IMR-90 (cell line): ENCODE results near the gene KRTAP5-1. TPM values are rescaled to one million over a fixed set of nuclear protein-coding genes. Genes with fewer than 3 reads are reported as not detected.

ENCODE experiments used
- ATAC-seq: fragments of 200-7000 bp; cut with Tn5 transposase; 2 replicates; pipeline ENCODE4 v1.9.1; 2020; ENCODE audit warnings: low read depth, mild to moderate bottlenecking, moderate library complexity
- BruUV-seq: library from RNA; stranded (reverse); fragments of 400-500 nt; replicated peaks from 2 replicates; lab custom pipeline; 2021; lab: Mats Ljungman, UMichigan
- CTCF ChIA-PET: fragments of 300-600 bp; formaldehyde crosslinking; extraction: SDS; loops from one replicate; lab custom pipeline; 2021; ENCODE audit warnings: antibody characterized with exemption; lab: Yijun Ruan, JAX
- POLR2A ChIA-PET: fragments of 300-600 bp; sonication (Branson Sonifier 250); formaldehyde crosslinking; loops from one replicate; lab custom pipeline; 2022; ENCODE audit warnings: antibody characterized with exemption; ENCODE audit not compliant: unreplicated experiment; lab: Charles Lee
- DNase-seq: peaks from one replicate; pipeline ENCODE4 v3.0.0; 2013
- H2AFZ ChIP-seq: replicated peaks from 2 replicates; pipeline ENCODE3; 2013; ENCODE audit warnings: low read length, mild to moderate bottlenecking; ENCODE audit not compliant: poor library complexity
- H2AK5ac ChIP-seq: 2 replicates; pipeline ENCODE4 v1.6.1; 2013; ENCODE audit warnings: low read depth, low read length, inconsistent platforms
- H2AK9ac ChIP-seq: replicated peaks from 2 replicates; pipeline ENCODE3; 2013; ENCODE audit warnings: mild to moderate bottlenecking, low read depth, low read length, moderate library complexity; ENCODE audit not compliant: poor library complexity
- H2BK120ac ChIP-seq: 2 replicates; pipeline ENCODE4 v1.6.1; 2013; ENCODE audit warnings: low read depth, low read length, inconsistent platforms
- H2BK15ac ChIP-seq: 3 replicates; pipeline ENCODE4 v1.6.1; 2013; ENCODE audit warnings: low read depth, low read length, inconsistent platforms
- H2BK20ac ChIP-seq: 2 replicates; pipeline ENCODE4 v1.6.1; 2013; ENCODE audit warnings: low read depth, mild to moderate bottlenecking, inconsistent platforms, low read length, moderate library complexity
- H2BK5ac ChIP-seq: 2 replicates; pipeline ENCODE4 v1.6.1; 2013; ENCODE audit warnings: mild to moderate bottlenecking, low read depth, low read length, inconsistent platforms; ENCODE audit not compliant: poor library complexity, severe bottlenecking
- H3K14ac ChIP-seq: replicated peaks from 2 replicates; pipeline ENCODE4 v1.6.1; 2013; ENCODE audit warnings: low read depth, low read length, inconsistent platforms
- H3K18ac ChIP-seq: 2 replicates; pipeline ENCODE4 v1.6.1; 2013; ENCODE audit warnings: low read depth, low read length, control low read depth
- H3K23ac ChIP-seq: 2 replicates; pipeline ENCODE4 v1.6.1; 2013; ENCODE audit warnings: low read depth, low read length, inconsistent platforms
- H3K27ac ChIP-seq: 2 replicates; pipeline ENCODE4 v1.5.1; 2013; ENCODE audit warnings: mild to moderate bottlenecking, control low read depth, low read length; ENCODE audit not compliant: insufficient read depth
- H3K27me3 ChIP-seq: 2 replicates; pipeline ENCODE4 v1.6.1; 2013; ENCODE audit warnings: low read length; ENCODE audit not compliant: control insufficient read depth, insufficient read depth
- H3K36me3 ChIP-seq: 2 replicates; pipeline ENCODE4 v1.6.1; 2013; ENCODE audit warnings: low read length, mixed read lengths; ENCODE audit not compliant: control insufficient read depth, insufficient read depth
- H3K4ac ChIP-seq: 2 replicates; pipeline ENCODE4 v1.6.1; 2013; ENCODE audit warnings: low read depth, low read length, inconsistent platforms
- H3K4me1 ChIP-seq: 2 replicates; pipeline ENCODE4 v1.6.1; 2013; ENCODE audit warnings: low read length, mixed read lengths; ENCODE audit not compliant: control insufficient read depth, insufficient read depth
- H3K4me2 ChIP-seq: 2 replicates; pipeline ENCODE4 v1.6.1; 2013; ENCODE audit warnings: low read depth, mild to moderate bottlenecking, control low read depth, low read length, moderate library complexity
- H3K4me3 ChIP-seq: 2 replicates; pipeline ENCODE4 v1.5.1; 2013; ENCODE audit warnings: low read depth, mild to moderate bottlenecking, control low read depth, low read length, moderate library complexity; ENCODE audit not compliant: insufficient read depth
- H3K56ac ChIP-seq: 2 replicates; pipeline ENCODE4 v1.6.1; 2013; ENCODE audit warnings: low read length, inconsistent platforms; ENCODE audit not compliant: insufficient read depth; ENCODE audit errors: extremely low read depth
- H3K79me1 ChIP-seq, 2 experiments: 2 replicates each; pipeline ENCODE4 v1.6.1; 2013; ENCODE audit warnings: low read length in 2 of 2, inconsistent platforms in 1 of 2, low read depth in 1 of 2
- H3K9ac ChIP-seq: 2 replicates; pipeline ENCODE4 v1.6.1; 2013; ENCODE audit warnings: low read depth, low read length, control low read depth
- H3K9me1 ChIP-seq: 2 replicates; pipeline ENCODE4 v1.6.1; 2013; ENCODE audit warnings: low read length, inconsistent platforms; ENCODE audit not compliant: insufficient read depth
- H3K9me3 ChIP-seq: 2 replicates; pipeline ENCODE4 v1.6.1; 2013; ENCODE audit warnings: low read length; ENCODE audit not compliant: control insufficient read depth, insufficient read depth
- H4K20me1 ChIP-seq: 2 replicates; pipeline ENCODE4 v1.6.1; 2013; ENCODE audit warnings: low read length, inconsistent platforms; ENCODE audit not compliant: insufficient read depth
- H4K5ac ChIP-seq: 2 replicates; pipeline ENCODE4 v1.6.1; 2013; ENCODE audit warnings: mild to moderate bottlenecking, low read depth, low read length, control low read depth
- H4K8ac ChIP-seq, 2 experiments: 2 replicates each; pipeline ENCODE4 v1.6.1; 2013; ENCODE audit warnings: low read depth in 2 of 2, low read length in 2 of 2, control low read depth in 1 of 2, inconsistent platforms in 1 of 2
- H4K91ac ChIP-seq: 2 replicates; pipeline ENCODE4 v1.6.1; 2013; ENCODE audit warnings: low read depth, low read length, inconsistent platforms; ENCODE audit not compliant: insufficient read depth
- BHLHE40 ChIP-seq: fragments of 150-350 bp; IDR thresholded peaks from 2 replicates; pipeline ENCODE4 v1.6.1; 2016; ENCODE audit warnings: mild to moderate bottlenecking, low read depth, low read length
- CTCF ChIP-seq: conservative IDR thresholded peaks from 2 replicates; pipeline ENCODE4 v1.5.1; 2012; ENCODE audit warnings: mild to moderate bottlenecking, low read depth, low read length, improper control_type of control experiment
- FOS ChIP-seq: fragments of 150-350 bp; IDR thresholded peaks from 2 replicates; pipeline ENCODE4 v1.6.1; 2016; ENCODE audit warnings: low read depth, low read length
- MAZ ChIP-seq: IDR thresholded peaks from 2 replicates; pipeline ENCODE4 v1.6.1; 2012; ENCODE audit warnings: low read depth, mild to moderate bottlenecking, low read length, improper control_type of control experiment, moderate library complexity, borderline replicate concordance
- MXI1 ChIP-seq: IDR thresholded peaks from 2 replicates; pipeline ENCODE4 v1.6.1; 2012; ENCODE audit warnings: low read depth, mild to moderate bottlenecking, low read length, moderate library complexity, borderline replicate concordance
- NFE2L2 ChIP-seq: fragments of 150-350 bp; IDR thresholded peaks from 2 replicates; pipeline ENCODE4 v1.6.1; 2016; ENCODE audit warnings: low read depth, mild to moderate bottlenecking, low read length
- POLR2A ChIP-seq: IDR thresholded peaks from 2 replicates; pipeline ENCODE4 v1.6.1; 2012; ENCODE audit warnings: mild to moderate bottlenecking, low read depth, low read length
- RAD21 ChIP-seq: IDR thresholded peaks from 2 replicates; pipeline ENCODE4 v1.6.1; 2012; ENCODE audit warnings: low read length, improper control_type of control experiment
- RCOR1 ChIP-seq: IDR thresholded peaks from 2 replicates; pipeline ENCODE4 v1.6.1; 2012; ENCODE audit warnings: mild to moderate bottlenecking, low read length, improper control_type of control experiment; ENCODE audit not compliant: insufficient replicate concordance
- USF2 ChIP-seq: fragments of 150-350 bp; IDR thresholded peaks from 2 replicates; pipeline ENCODE4 v1.6.1; 2017; ENCODE audit warnings: mild to moderate bottlenecking, antibody characterized with exemption, low read length, low read depth
- WGBS, 2 experiments: methylation state at CpG; one replicate each; pipeline versions ENCODE4 v1.1.5 to v1.1.7; 2013; ENCODE audit warnings: missing lambda C conversion rate in 2 of 2; ENCODE audit not compliant: insufficient read length in 1 of 2; ENCODE audit errors: extremely low coverage in 2 of 2; 5-methylcytosine and 5-hydroxymethylcytosine counted together
- dilution Hi-C: fragments of 300-500 bp; cut with HindIII; formaldehyde crosslinking; loops from one replicate; pipeline ENCODE4 v1.14.3; 2018; ENCODE audit warnings: low sequenced_read_pairs; ENCODE audit not compliant: unreplicated experiment
- in situ Hi-C: fragments of 300-500 bp; cut with MboI; formaldehyde crosslinking; loops from 3 replicates; pipeline ENCODE4 v1.14.3; 2019; ENCODE audit warnings: low sequenced_read_pairs, inconsistent platforms, mixed read lengths
- intact Hi-C: fragments of 100-400 bp; cut with micrococcal nuclease; formaldehyde crosslinking; loops from 2 replicates; pipeline ENCODE4 v1.10.0; 2022
- polyA plus RNA-seq, 3 experiments: library from polyadenylated mRNA; depleted of rRNA; stranded (reverse); fragments of >200 nt; gene quantifications; 2 replicates each; pipeline ENCODE4 v1.2.3, GENCODE V29; 2012; ENCODE audit warnings: low replicate concordance in 1 of 3
- total RNA-seq: library from RNA; depleted of rRNA; stranded (reverse); fragments of >200 nt; gene quantifications from 2 replicates; pipeline ENCODE4 v1.2.3, GENCODE V29; 2012

The KRTAP5-1 gene
- total and polyA plus RNA-seq, 2 of the 4 experiments (the other 2 are of a cell fraction), result not detected

GRCh38 chr11:1592628-1593027 is 7.5 kb upstream of the KRTAP5-1 start:
- Histone ChIP-seq H3K4me2 (no peak overlapping the region), H3K4me1 (no peaks in the 10 kb centered on the region), H3K9ac (no peak overlapping the region), H3K14ac (no peak overlapping the region), H3K9me1 (no peaks in the 10 kb centered on the region), H2BK120ac (no peak overlapping the region), H2AK5ac (no peak overlapping the region), H3K18ac (no peak overlapping the region), H4K8ac (no peak overlapping the region), H2AFZ (no peak overlapping the region), H3K36me3 (no peaks in the 10 kb centered on the region), H3K23ac (no peak overlapping the region), H2BK20ac (no peak overlapping the region), H3K4ac (no peak overlapping the region), H2BK5ac (no peak overlapping the region), H3K79me1 (no peaks in the 10 kb centered on the region), H3K27ac (no peak overlapping the region), H4K5ac (no peak overlapping the region), H3K4me3 (no peak overlapping the region), H2BK15ac (no peak overlapping the region), H2AK9ac (no peak overlapping the region), H3K56ac (no peak overlapping the region), H3K27me3 (peaks cover 48% of the 10 kb centered on the region), H3K9me3 (no peaks in the 10 kb centered on the region), H4K20me1 (no peaks in the 10 kb centered on the region), H4K91ac (no peak overlapping the region)
- TF ChIP-seq POLR2A (no peak), FOS (no peak), BHLHE40 (no peak), USF2 (no peak), RCOR1 (no peak), RAD21 (no peak), MXI1 (no peak), MAZ (no peak), CTCF (no peak), NFE2L2 (no peak)
- in situ Hi-C loops (no loop called here), intact Hi-C loops (no loop called here), dilution Hi-C loops (no loop called here)
- BruUV-seq, result no TSS peak
- no peak for DNase-seq
- no CpG with 5 or more reads among the region's 9 CpGs for WGBS, 2 experiments
- ChIA-PET POLR2A (no interaction called here), CTCF (interaction anchor here (0.6 to 0.8 kb wide), 2 partner anchors 13 to 46 kb away, joined by 4 to 7 read pairs; no protein-coding TSS in a partner anchor)
- no peak for ATAC-seq
